ENCODE measurements around the gene ERBB4.

The ERBB4 gene

DNA sequence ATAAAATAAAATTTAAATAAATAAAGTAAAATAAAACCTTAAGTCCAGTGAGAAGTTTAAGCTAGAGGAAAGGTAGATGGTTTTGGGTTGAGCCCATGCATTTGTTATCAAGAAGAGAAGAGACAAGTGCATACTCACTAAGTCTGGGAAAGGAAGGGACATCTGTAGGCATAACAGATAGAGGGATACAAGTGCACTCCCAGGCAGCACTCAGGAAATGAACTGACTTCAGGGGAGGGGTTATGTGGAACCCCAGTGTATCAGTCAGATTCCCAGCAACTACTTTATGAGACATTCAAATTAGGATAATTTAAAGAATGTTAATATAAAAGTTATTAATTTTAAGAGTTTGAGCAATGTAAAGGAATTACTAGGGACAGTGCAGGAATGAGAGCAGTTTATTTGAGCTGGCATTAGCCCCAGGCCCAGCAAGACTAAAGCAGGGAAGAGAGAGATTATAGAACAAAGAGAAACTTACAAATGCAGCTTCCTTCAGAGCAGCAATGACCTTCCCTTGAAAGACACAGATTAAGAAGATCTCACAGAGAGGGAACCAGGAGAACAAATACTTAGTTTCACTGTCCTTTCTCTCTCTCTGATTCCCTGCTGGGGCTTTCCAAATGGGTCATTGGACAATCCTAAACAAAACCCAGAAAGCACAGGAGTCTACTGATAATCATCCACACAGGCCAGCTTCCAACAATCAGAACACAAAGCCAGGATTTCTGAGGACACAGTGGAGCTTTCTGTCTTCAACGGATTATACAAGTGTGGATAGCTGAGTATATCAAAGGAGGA, 109.7 kb downstream of the ERBB4 start:
- H3K27ac ChIP-seq = no peak overlapping the region

DNA sequence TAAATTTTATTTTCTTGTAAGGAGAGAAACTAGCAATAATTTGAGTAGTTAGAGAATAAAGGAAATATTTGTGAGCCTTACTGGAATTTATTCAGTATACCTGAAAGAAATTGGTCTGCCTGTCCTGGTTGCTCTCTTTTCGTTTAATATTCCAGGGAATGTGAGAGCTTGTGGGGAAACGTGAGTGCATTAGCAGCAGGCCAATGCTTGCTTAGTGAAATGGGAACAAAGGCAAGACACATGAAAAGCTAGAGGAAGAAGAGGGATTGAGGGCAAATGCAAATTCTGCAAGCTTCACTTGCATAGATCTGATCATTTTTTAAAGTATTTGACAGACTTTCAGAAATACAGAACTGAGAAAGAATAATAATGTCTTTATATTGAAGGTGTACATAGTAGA, 111.0 kb downstream of the ERBB4 start:
- H3K27ac ChIP-seq = no peak overlapping the region
- TF ChIP-seq, protein P1, sequence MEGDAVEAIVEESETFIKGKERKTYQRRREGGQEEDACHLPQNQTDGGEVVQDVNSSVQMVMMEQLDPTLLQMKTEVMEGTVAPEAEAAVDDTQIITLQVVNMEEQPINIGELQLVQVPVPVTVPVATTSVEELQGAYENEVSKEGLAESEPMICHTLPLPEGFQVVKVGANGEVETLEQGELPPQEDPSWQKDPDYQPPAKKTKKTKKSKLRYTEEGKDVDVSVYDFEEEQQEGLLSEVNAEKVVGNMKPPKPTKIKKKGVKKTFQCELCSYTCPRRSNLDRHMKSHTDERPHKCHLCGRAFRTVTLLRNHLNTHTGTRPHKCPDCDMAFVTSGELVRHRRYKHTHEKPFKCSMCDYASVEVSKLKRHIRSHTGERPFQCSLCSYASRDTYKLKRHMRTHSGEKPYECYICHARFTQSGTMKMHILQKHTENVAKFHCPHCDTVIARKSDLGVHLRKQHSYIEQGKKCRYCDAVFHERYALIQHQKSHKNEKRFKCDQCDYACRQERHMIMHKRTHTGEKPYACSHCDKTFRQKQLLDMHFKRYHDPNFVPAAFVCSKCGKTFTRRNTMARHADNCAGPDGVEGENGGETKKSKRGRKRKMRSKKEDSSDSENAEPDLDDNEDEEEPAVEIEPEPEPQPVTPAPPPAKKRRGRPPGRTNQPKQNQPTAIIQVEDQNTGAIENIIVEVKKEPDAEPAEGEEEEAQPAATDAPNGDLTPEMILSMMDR (conservative IDR thresholded peaks at IDR 0.05) = no peak

More for the DNA sequence above, 109.7 kb downstream of the ERBB4 start:
- TF ChIP-seq, protein P1 (conservative IDR thresholded peaks at IDR 0.05) = no peak

DNA sequence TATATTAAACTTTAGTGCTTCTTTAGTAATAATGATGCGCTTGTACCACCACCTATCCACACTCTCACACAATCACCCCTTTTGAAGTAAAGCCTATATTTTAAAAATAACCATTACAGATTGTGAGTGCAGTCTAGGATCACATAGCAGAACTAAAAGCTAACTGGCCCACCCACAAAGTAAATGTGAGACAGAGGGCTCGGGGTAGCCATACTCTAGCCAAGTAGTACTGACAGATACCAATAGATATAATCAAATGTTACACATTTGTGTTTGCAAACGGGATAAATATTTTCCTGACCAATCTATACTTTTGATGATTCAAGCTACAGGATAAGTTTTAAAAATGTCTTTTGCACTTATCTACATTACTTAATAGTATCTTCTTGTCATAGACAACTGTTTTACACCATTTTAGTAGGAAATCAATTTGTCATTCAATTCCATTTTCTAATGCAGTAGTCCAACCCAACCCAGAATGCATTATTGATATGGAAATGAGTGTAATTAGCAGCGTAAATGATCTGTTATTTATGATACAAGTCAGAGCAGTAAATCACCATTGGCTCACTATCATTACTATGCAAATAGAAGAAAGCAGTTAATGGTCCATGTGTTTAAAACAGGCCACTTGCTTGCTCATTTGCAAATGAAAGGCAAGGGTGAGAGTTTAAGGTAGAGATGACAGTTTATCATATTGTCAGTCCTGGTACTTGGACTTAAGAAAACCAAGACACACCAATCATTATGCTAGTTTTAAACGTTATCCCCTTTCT, 111.8 kb downstream of the ERBB4 start:
- no peak overlapping the region for H3K27ac ChIP-seq
- TF ChIP-seq, protein P1 (conservative IDR thresholded peaks at IDR 0.05) = no peak

DNA sequence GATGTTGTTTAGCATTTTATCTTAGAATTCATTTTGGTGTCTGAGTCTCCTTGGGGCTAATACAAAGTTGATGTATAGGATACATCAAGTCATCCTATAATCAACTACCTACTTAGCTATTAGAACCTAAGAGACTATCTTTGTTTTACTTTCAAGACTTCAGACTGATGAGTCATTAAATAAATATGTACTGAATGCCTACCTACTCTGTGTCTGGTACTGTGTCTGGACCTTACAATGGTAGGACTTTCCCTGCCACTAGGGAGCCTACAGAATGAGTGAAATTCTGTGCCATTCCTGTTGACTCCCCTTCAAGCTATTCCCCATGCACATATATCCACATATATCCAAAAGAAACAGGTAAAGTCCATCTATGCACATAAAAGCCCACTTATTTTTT, 114.5 kb downstream of the ERBB4 start:
- no peak overlapping the region for H3K27ac ChIP-seq

DNA sequence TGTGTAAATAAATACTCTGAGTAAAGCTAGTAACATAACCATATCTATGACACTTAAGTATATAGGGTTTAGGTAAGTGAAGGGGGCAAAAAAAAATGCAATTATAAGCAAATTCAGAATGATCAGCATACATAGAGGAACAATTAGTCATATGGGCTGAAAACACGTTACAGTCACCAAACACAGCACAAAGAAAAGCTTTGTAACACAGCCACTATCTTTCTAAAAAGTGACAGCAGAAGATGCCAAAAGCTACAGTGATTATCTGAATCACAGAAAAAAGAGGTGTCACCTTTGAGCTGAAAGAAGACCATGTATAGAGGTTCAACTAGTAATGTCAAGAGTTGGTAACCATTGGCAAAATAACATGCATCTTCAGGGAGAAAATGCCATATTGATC, 115.5 kb downstream of the ERBB4 start:
- TF ChIP-seq, protein P1 (conservative IDR thresholded peaks at IDR 0.05) = no peak
- H3K27ac ChIP-seq = no peak overlapping the region

More for the DNA sequence above, 114.5 kb downstream of the ERBB4 start:
- TF ChIP-seq, protein P1 (conservative IDR thresholded peaks at IDR 0.05) = no peak

DNA sequence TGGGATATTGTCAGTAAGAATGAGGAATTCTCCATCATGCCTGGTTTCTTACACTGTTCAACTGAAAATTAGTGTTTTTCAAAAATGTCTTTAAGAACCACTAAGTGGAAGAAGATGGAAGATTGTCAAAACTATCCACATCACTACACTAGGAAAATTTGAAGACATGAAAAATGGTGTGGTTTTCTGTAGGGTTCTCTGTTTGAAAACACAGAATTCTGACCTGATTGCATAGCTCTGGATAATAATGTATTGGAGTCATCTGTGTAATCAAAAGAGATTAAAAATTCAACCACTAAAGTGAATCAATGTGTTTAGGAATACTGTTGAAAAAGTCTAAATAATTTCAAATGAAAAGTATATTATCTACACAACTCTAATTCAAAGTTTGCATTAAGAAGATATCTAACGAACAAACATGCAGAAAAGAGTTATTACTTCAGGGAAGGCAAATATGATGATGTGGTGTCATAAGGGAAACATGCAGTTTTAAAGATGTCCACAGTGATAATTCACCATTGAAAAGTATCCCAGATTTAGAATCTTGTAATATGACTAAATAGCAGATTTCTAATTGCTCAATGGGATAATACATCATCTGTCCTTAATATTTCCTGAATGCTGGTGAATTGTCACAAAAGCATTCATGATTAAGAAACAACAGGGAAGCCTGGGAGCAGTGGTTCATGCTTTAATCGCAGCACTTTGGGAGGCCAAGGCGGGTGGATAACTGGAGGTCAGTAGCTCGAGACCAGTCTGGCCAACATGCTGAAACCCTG, 116.9 kb downstream of the ERBB4 start:
- no peak overlapping the region for H3K27ac ChIP-seq
- TF ChIP-seq, protein P1 (conservative IDR thresholded peaks at IDR 0.05) = no peak

DNA sequence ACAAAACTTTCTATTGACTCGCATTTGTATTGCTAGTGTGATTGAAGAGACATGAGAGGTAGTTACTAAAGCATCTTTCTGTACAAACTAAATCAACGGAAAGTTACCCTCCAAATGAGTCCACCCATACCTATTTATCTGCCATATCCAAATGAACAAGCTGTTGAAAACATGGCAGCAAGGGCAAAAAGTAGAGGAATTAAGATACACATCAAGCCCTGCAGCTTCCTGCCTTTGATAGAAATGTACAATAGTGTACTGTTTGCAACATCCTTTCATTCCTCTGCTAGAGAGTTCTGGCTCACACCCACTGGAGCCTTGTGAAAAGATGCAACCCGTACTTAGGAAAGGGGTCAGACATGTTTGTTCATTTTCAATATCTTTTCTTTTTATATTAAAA, 122.5 kb downstream of the ERBB4 start:
- H3K27ac ChIP-seq = no peak overlapping the region
- TF ChIP-seq, protein P1 (conservative IDR thresholded peaks at IDR 0.05) = no peak

Measured in VCaP (cell line).